H9 (cell line): ENCODE data around the gene TMEM44. TPM values are rescaled to one million over a fixed set of nuclear protein-coding genes. Genes with fewer than 3 reads are reported as not detected.

Source experiments
- DNase-seq: peaks from one replicate; pipeline ENCODE4 v3.0.0-alpha.2; 2017
- H2AFZ ChIP-seq: one replicate; pipeline ENCODE4 v1.6.1; 2013; ENCODE audit warnings: mild to moderate bottlenecking, low read length, control low read depth, moderate library complexity
- H2AK5ac ChIP-seq: 2 replicates; pipeline ENCODE4 v1.6.1; 2013; ENCODE audit warnings: low read length, control low read depth, mixed read lengths; ENCODE audit not compliant: insufficient read length
- H2BK120ac ChIP-seq: one replicate; pipeline ENCODE4 v1.6.1; 2013; ENCODE audit warnings: low read depth, mild to moderate bottlenecking, low read length, control low read depth, inconsistent platforms; ENCODE audit not compliant: poor library complexity, severe bottlenecking
- H2BK12ac ChIP-seq: 2 replicates; pipeline ENCODE4 v1.6.1; 2013; ENCODE audit warnings: low read length, control low read depth, mixed read lengths, low read depth; ENCODE audit not compliant: insufficient read length
- H2BK15ac ChIP-seq: 2 replicates; pipeline ENCODE4 v1.6.1; 2013; ENCODE audit warnings: low read depth, low read length, control low read depth
- H2BK20ac ChIP-seq: one replicate; pipeline ENCODE4 v1.6.1; 2013; ENCODE audit warnings: low read depth, mild to moderate bottlenecking, low read length, control low read depth, inconsistent platforms; ENCODE audit not compliant: poor library complexity, severe bottlenecking
- H2BK5ac ChIP-seq: 2 replicates; pipeline ENCODE4 v1.6.1; 2013; ENCODE audit warnings: low read length, control low read depth, mixed read lengths; ENCODE audit not compliant: insufficient read length
- H3K14ac ChIP-seq: 2 replicates; pipeline ENCODE4 v1.6.1; 2013; ENCODE audit warnings: low read length, control low read depth; ENCODE audit not compliant: insufficient read depth
- H3K18ac ChIP-seq: 2 replicates; pipeline ENCODE4 v1.6.1; 2013; ENCODE audit warnings: low read depth, mild to moderate bottlenecking, mixed read lengths, low read length, control low read depth; ENCODE audit not compliant: insufficient read length
- H3K23ac ChIP-seq: 2 replicates; pipeline ENCODE4 v1.6.1; 2013; ENCODE audit warnings: low read length, control low read depth, mixed read lengths, low read depth; ENCODE audit not compliant: insufficient read length
- H3K23me2 ChIP-seq: 2 replicates; pipeline ENCODE4 v1.6.1; 2013; ENCODE audit warnings: low read depth, mild to moderate bottlenecking, mixed read lengths, low read length, control low read depth; ENCODE audit not compliant: insufficient read length, poor library complexity, severe bottlenecking
- H3K27ac ChIP-seq: 2 replicates; pipeline ENCODE4 v1.5.1; 2013; ENCODE audit warnings: low read length, control low read depth, mixed read lengths, low read depth; ENCODE audit not compliant: insufficient read length
- H3K27me3 ChIP-seq: 2 replicates; pipeline ENCODE4 v1.6.1; 2013; ENCODE audit warnings: low read length, control low read depth, inconsistent platforms; ENCODE audit not compliant: insufficient read depth
- H3K4ac ChIP-seq: 2 replicates; pipeline ENCODE4 v1.6.1; 2013; ENCODE audit warnings: low read depth, mild to moderate bottlenecking, control low read depth, inconsistent platforms, low read length, moderate library complexity
- H3K4me1 ChIP-seq: 2 replicates; pipeline ENCODE4 v1.6.1; 2013; ENCODE audit warnings: low read length, control low read depth, inconsistent platforms; ENCODE audit not compliant: insufficient read depth
- H3K4me2 ChIP-seq: 2 replicates; pipeline ENCODE4 v1.6.1; 2013; ENCODE audit warnings: low read length, control low read depth, mixed read lengths; ENCODE audit not compliant: insufficient read length, insufficient read depth
- H3K56ac ChIP-seq: 2 replicates; pipeline ENCODE4 v1.6.1; 2013; ENCODE audit warnings: low read depth, mild to moderate bottlenecking, mixed read lengths, low read length, control low read depth; ENCODE audit not compliant: insufficient read length
- H3K79me1 ChIP-seq: 2 replicates; pipeline ENCODE4 v1.6.1; 2013; ENCODE audit warnings: low read depth, mild to moderate bottlenecking, moderate library complexity, low read length, control low read depth, inconsistent platforms; ENCODE audit not compliant: insufficient read depth, poor library complexity, severe bottlenecking
- H3K79me2 ChIP-seq: 2 replicates; pipeline ENCODE4 v1.6.1; 2013; ENCODE audit warnings: low read length, control low read depth, inconsistent platforms; ENCODE audit not compliant: insufficient read depth
- H3K9ac ChIP-seq: 2 replicates; pipeline ENCODE4 v1.6.1; 2013; ENCODE audit warnings: low read length, control low read depth, mixed read lengths; ENCODE audit not compliant: insufficient read length; ENCODE audit errors: extremely low read depth
- H3K9me3 ChIP-seq: one replicate; pipeline ENCODE4 v1.6.1; 2013; ENCODE audit warnings: low read depth, low read length, inconsistent platforms; ENCODE audit not compliant: control insufficient read depth
- H3T11ph ChIP-seq: one replicate; pipeline ENCODE4 v1.6.1; 2013; ENCODE audit warnings: mild to moderate bottlenecking, low read length, control low read depth, inconsistent platforms
- H4K20me1 ChIP-seq: one replicate; pipeline ENCODE4 v1.6.1; 2013; ENCODE audit not compliant: control insufficient read depth, insufficient read length, insufficient read depth
- H4K5ac ChIP-seq: 2 replicates; pipeline ENCODE4 v1.6.1; 2013; ENCODE audit warnings: low read depth, mild to moderate bottlenecking, mixed read lengths, low read length, control low read depth; ENCODE audit not compliant: insufficient read length
- H4K8ac ChIP-seq: replicated peaks from 2 replicates; pipeline ENCODE4 v1.6.1; 2013; ENCODE audit warnings: low read length, control low read depth, mixed read lengths, low read depth; ENCODE audit not compliant: insufficient read length
- H4K91ac ChIP-seq: 2 replicates; pipeline ENCODE4 v1.6.1; 2013; ENCODE audit warnings: low read depth, mild to moderate bottlenecking, moderate library complexity, mixed read lengths, low read length, control low read depth; ENCODE audit not compliant: insufficient read length
- H3K27ac Mint-ChIP-seq, 3 experiments: 2 replicates in 2 of 3; 3 replicates in 1 of 3; pipeline ENCODE4 v1.8.0; 2020 to 2021; ENCODE audit warnings: mixed read lengths in 3 of 3, mild to moderate bottlenecking in 1 of 3, moderate library complexity in 1 of 3
- H3K27me3 Mint-ChIP-seq: 2 replicates; pipeline ENCODE4 v1.8.0; 2021; ENCODE audit warnings: low read depth, mild to moderate bottlenecking, moderate library complexity, mixed read lengths
- H3K36me3 Mint-ChIP-seq, 3 experiments: 2 replicates in 2 of 3; 3 replicates in 1 of 3; pipeline ENCODE4 v1.8.0; 2020 to 2021; ENCODE audit warnings: low read depth in 3 of 3, mixed read lengths in 3 of 3; ENCODE audit not compliant: insufficient read depth in 1 of 3
- H3K4me1 Mint-ChIP-seq, 2 experiments: 2 replicates each; pipeline ENCODE4 v1.8.0; 2020; ENCODE audit warnings: mixed read lengths in 2 of 2
- H3K4me3 Mint-ChIP-seq, 2 experiments: 2 replicates in 1 of 2; 3 replicates in 1 of 2; pipeline ENCODE4 v1.8.0; 2020 to 2021; ENCODE audit warnings: mild to moderate bottlenecking in 2 of 2, mixed read lengths in 2 of 2, moderate library complexity in 1 of 2
- H3K9me3 Mint-ChIP-seq, 2 experiments: 2 replicates in 1 of 2; 3 replicates in 1 of 2; pipeline ENCODE4 v1.8.0; 2020; ENCODE audit warnings: mild to moderate bottlenecking in 2 of 2, mixed read lengths in 2 of 2, moderate library complexity in 1 of 2
- WGBS: extraction: QIAGEN DNeasy Blood & Tissue Kit; methylation state at CpG from one replicate; pipeline ENCODE4 v1.1.7; 2013; ENCODE audit warnings: missing lambda C conversion rate, low lambda C conversion rate, mixed read lengths; ENCODE audit not compliant: insufficient read length; ENCODE audit errors: extremely low coverage; 5-methylcytosine and 5-hydroxymethylcytosine counted together
- total RNA-seq: library from RNA; stranded (reverse); gene quantifications from 2 replicates; pipeline ENCODE4 v1.2.1, GENCODE V29; 2021
- TF ChIP-seq, protein P1 (sequence below): fragments of 200-600 bp; sonication (generic); conservative IDR thresholded peaks from 3 replicates; pipeline ENCODE4 v1.8.0; 2021; ENCODE audit warnings: antibody characterized with exemption, mild to moderate bottlenecking

TMEM44 gene
- total RNA-seq, 1 experiment from 2014 or later, result 19.8 TPM

DNA sequence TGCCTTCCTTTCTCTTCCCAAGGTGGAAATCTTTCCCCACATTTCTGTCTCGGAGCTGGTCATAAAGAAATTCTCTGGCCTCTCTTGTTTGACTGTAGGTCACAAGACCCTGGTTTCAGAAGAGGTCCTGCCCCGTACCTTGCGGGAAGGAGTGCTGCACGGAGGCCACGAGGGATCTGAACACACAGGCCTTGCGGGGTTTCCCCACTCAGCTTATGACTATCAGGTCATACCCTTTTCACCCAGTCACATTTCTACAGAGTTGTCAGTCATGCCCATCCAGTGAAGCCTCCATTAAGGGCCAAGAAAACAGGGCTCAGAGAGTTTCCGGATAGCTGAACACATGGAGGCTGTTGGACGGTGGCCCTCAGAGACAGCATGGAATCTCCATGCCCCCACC lies 91.7 kb downstream of the TMEM44 start:
- WGBS, result no CpG with 5 or more reads among the region's 8 CpGs
- no peak overlapping the region for H3K23ac ChIP-seq
- H2AK5ac ChIP-seq, result no peak overlapping the region
- no peaks in the 10 kb centered on the region; the same call in none of the 2 replicates for H3K27me3 Mint-ChIP-seq
- no peaks in the 10 kb centered on the region for H3K4me1 ChIP-seq
- H2BK12ac ChIP-seq, result no peak overlapping the region
- no peaks in the 10 kb centered on the region for H3K9me3 ChIP-seq
- no peak overlapping the region for H3K9ac ChIP-seq
- no peak overlapping the region for H3T11ph ChIP-seq
- H2BK120ac ChIP-seq, result no peak overlapping the region
- H4K5ac ChIP-seq, result no peak overlapping the region
- no peaks in the 10 kb centered on the region for H3K79me1 ChIP-seq
- no peak for DNase-seq
- no peaks in the 10 kb centered on the region for H4K20me1 ChIP-seq
- no peak overlapping the region for H3K27ac ChIP-seq
- H3K4ac ChIP-seq, result no peak overlapping the region
- no peak overlapping the region for H3K27ac Mint-ChIP-seq
- H3K4me2 ChIP-seq, result no peak overlapping the region
- no peak overlapping the region for H3K14ac ChIP-seq
- no peak overlapping the region for H3K56ac ChIP-seq
- H3K27me3 ChIP-seq, result no peaks in the 10 kb centered on the region
- peaks cover 0 to 5% (median 0%) of the 10 kb centered on the region in 3 experiments; a peak in 2 of 7 replicates for H3K36me3 Mint-ChIP-seq
- no peak overlapping the region for H2BK20ac ChIP-seq
- no peaks in the 10 kb centered on the region for H3K4me1 Mint-ChIP-seq
- no peaks in the 10 kb centered on the region for H3K23me2 ChIP-seq
- no peak overlapping the region for H2AFZ ChIP-seq
- H4K91ac ChIP-seq, result no peak overlapping the region
- H4K8ac ChIP-seq, result no peak overlapping the region
- H3K9me3 Mint-ChIP-seq, result peaks cover 0 to 3% of the 10 kb centered on the region in 2 experiments; a peak in 3 of 5 replicates
- no peaks in the 10 kb centered on the region for H3K79me2 ChIP-seq
- H2BK5ac ChIP-seq, result no peak overlapping the region
- H3K4me3 Mint-ChIP-seq, result no peak overlapping the region
- H2BK15ac ChIP-seq, result no peak overlapping the region
- TF ChIP-seq, protein P1, sequence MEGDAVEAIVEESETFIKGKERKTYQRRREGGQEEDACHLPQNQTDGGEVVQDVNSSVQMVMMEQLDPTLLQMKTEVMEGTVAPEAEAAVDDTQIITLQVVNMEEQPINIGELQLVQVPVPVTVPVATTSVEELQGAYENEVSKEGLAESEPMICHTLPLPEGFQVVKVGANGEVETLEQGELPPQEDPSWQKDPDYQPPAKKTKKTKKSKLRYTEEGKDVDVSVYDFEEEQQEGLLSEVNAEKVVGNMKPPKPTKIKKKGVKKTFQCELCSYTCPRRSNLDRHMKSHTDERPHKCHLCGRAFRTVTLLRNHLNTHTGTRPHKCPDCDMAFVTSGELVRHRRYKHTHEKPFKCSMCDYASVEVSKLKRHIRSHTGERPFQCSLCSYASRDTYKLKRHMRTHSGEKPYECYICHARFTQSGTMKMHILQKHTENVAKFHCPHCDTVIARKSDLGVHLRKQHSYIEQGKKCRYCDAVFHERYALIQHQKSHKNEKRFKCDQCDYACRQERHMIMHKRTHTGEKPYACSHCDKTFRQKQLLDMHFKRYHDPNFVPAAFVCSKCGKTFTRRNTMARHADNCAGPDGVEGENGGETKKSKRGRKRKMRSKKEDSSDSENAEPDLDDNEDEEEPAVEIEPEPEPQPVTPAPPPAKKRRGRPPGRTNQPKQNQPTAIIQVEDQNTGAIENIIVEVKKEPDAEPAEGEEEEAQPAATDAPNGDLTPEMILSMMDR, result no peak
- H3K18ac ChIP-seq, result no peak overlapping the region
